ENCODE results near the gene SLIT1.

SLIT1 gene

DNA sequence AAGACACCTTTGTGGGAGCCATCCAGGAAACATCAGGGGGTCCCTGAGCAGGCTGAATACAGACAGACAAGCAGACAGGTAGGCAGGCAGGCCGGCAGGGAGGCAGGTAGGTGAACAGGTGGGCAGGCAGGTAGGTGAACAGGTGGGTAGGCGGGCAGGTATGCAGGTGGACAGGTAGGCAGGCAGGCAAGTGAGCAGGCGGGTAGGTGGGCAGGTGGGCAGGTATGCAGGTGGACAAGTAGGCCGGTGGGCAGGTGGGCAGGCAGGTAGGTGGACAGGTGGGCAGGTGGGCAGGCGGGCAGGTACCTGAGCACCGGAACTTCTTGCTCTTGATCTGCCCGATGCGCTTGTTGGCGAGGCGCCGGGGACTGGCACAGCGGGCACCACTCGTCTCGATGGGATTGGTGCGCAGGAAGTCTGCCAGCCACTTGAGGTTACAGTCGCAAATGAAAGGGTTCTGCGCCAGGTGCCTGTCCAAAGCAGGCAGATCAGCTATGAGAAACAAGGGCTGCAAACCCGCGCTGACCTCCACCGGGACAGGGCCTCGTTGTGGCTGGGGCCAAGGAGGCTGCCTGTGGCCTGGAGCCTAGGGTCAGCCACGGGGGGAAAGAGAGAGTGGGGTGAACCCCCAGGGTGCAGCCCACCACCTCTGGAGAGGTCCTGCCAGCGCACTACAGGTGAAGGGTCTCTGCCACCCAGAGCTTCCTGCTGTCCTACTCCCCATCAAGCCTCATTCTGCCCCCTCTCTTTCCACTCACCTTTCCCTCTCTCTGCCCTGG is 136.9 kb downstream of the SLIT1 start:
- DNase-seq (ENCODE audit: low spot score), result no peak
- TF ChIP-seq, protein P1, sequence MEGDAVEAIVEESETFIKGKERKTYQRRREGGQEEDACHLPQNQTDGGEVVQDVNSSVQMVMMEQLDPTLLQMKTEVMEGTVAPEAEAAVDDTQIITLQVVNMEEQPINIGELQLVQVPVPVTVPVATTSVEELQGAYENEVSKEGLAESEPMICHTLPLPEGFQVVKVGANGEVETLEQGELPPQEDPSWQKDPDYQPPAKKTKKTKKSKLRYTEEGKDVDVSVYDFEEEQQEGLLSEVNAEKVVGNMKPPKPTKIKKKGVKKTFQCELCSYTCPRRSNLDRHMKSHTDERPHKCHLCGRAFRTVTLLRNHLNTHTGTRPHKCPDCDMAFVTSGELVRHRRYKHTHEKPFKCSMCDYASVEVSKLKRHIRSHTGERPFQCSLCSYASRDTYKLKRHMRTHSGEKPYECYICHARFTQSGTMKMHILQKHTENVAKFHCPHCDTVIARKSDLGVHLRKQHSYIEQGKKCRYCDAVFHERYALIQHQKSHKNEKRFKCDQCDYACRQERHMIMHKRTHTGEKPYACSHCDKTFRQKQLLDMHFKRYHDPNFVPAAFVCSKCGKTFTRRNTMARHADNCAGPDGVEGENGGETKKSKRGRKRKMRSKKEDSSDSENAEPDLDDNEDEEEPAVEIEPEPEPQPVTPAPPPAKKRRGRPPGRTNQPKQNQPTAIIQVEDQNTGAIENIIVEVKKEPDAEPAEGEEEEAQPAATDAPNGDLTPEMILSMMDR (IDR thresholded peaks at IDR 0.05; ENCODE audit: extremely low read depth, missing control alignments), result no peak

DNA sequence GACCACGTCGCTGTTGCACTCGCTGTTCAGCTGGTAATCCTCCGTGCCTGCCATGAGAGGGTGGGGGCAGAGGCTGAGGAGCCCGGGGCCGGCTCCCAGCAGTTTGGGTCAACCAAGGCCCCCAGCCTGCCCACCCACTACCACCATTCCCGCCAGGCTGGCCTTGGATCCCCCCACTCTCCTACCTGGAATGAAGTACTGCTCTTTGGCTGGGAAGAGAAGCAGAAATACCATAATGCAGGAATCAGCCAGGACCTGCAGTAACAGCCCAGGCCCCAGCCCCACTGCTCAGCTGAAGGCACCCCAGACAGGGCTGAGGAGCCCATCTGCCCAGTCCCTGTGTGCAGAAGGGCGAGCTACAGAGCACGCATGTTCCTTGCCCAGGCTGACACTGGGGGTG is 138.0 kb downstream of the SLIT1 start:
- TF ChIP-seq, protein P1 (IDR thresholded peaks at IDR 0.05; ENCODE audit: extremely low read depth, missing control alignments), result no peak
- DNase-seq (ENCODE audit: low spot score), result no peak

DNA sequence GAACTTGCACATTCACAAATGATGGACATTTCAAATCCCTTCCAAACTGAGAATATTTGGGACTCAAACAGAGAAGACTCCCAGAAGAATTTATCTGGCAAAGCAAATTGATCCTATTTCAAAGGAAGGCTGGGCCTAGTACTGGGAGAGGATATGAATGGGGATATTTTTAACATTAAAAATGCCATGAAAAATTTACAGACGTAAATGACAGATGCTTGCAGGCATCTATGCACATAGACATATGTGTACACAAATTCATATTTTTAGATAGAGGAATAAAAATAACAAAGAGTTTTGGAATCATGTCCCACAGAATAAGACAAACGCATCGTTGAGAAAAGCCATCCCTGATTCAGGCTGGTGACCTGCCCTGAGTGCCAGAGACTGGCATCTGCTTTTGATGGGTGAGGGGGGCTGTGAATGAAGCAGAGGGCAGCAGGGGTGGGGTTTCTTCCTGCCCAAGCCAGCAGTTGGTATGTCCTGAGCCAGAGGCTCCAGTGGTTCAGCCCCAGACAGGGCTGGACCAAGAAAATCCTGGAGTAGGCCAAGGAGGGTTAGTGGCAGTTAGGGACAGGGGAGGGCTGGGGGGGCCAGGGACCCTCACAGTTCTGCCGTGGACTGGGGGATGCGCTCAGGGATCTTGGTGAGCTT is 138.5 kb downstream of the SLIT1 start:
- DNase-seq (ENCODE audit: low spot score), result no peak
- TF ChIP-seq, protein P1 (IDR thresholded peaks at IDR 0.05; ENCODE audit: extremely low read depth, missing control alignments), result no peak

DNA sequence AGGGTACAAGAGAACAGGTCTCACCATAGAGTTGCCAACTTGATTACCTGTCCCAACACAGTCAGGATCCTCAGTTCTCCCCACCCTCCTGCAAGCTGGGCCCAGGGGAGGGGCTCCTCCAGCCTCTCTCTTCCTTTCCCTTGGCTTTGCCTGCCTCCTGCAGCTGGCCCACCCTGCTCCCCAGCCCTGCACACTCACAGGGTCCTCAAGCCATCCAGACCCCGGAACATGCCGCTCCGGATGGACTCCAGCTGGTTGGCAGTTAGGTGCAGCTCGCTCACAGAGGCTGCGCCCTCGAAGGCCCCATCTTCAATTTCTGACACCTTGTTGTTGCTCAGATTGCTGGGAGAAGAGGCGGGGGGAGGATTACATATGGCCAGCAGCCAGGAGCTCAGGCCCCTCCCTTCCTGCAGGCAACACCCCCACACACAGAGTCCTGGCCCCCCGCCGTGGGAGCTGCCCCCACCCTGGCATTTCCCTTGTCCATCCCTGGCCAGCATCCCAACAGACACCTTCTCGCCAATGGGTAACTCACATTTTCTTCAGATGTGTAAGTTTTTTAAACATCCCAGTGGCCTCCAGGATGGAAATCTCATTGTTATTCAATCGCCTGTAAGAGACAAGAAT is 139.2 kb downstream of the SLIT1 start:
- TF ChIP-seq, protein P1 (IDR thresholded peaks at IDR 0.05; ENCODE audit: extremely low read depth, missing control alignments), result no peak
- DNase-seq (ENCODE audit: low spot score), result no peak

DNA sequence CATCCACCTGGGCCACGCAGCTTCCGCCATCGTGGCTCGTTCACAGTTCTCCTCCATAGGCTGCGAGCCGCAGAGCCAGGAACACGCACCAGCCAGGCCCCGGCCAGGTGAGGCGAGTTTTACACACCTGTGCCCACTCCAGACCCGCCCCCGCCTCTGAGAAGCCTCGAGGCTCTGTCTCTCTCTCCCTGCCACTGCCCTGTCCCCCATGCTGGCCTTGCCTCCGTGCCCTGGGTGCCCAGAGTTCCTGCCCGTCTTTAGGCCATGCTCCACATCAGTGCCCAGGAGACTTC is 142.2 kb downstream of the SLIT1 start:
- no peak for DNase-seq (ENCODE audit: low spot score)
- TF ChIP-seq, protein P1 (IDR thresholded peaks at IDR 0.05; ENCODE audit: extremely low read depth, missing control alignments), result no peak

DNA sequence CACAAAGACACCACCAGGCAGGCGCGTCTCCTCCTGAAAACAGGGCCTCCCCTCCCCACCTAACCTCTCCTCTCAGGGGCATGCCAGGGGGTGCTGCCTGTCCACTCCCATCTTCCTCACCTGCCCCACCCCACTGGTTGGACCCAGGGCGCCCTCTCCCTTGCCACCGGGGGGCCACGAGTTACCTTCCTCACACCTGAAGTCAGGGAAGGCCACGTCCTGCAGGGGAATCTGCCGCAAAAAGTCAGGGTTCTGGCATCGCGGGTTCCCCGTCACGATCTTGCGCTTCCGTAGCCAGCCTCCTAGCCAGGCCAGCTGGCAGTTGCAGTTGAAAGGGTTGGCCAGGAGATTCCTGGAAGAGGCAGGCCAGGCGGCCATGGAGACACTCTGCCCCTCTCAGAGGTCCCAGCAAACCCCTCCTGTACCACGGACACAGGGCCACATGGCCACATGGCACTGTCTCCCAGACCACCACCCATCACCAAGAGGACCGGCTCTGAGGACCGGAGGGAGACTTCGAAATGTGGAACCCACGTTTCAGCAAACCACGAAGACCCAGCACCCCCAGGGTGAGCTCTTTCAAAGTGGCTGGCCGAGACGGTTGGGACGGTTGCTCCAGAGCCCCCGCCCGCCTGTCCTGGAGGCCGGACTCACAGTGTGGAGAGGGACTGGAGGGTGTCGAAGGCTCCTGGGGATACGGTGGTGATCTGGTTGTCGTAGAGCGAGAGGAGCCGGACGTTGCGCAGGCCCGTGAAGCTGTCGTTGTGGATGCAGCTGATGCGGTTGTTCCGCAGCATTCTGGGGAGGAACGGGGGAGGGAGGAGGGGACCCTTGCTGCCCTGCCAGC is 142.8 kb downstream of the SLIT1 start:
- DNase-seq (ENCODE audit: low spot score), result no peak
- TF ChIP-seq, protein P1 (IDR thresholded peaks at IDR 0.05; ENCODE audit: extremely low read depth, missing control alignments), result no peak
